Adipocyte (in vitro differentiated cells): ENCODE results near the gene NCBP2.
A peak's percentile ranks its signal among the peaks of the same experiment; 100 is the strongest.
"Not testable (repeated sequence)": the region's sequence is repeated elsewhere in the genome, so short reads cannot be mapped to it uniquely, and the experiment has no call there.

Source experiments
- DNase-seq: peaks from one replicate; pipeline ENCODE4 v3.0.0-alpha.2; 2015; ENCODE audit warnings: low read depth
- H3K27me3 ChIP-seq: replicated peaks from 2 replicates; pipeline ENCODE4 v1.7.0; 2013; ENCODE audit warnings: mild to moderate bottlenecking, low read length, moderate library complexity; ENCODE audit not compliant: control insufficient read depth, insufficient read depth
- H3K36me3 ChIP-seq: 2 replicates; pipeline ENCODE4 v1.7.0; 2013; ENCODE audit warnings: low read length, mild to moderate bottlenecking, moderate library complexity; ENCODE audit not compliant: control insufficient read depth, insufficient read depth, severe bottlenecking
- H3K4me1 ChIP-seq: 2 replicates; pipeline ENCODE4 v1.7.0; 2013; ENCODE audit warnings: mild to moderate bottlenecking, low read length, moderate library complexity; ENCODE audit not compliant: control insufficient read depth, insufficient read depth
- H3K4me3 ChIP-seq: 2 replicates; pipeline ENCODE4 v1.7.0; 2013; ENCODE audit warnings: mild to moderate bottlenecking, low read length, moderate library complexity
- H3K9ac ChIP-seq: 2 replicates; pipeline ENCODE4 v1.7.0; 2013; ENCODE audit warnings: mild to moderate bottlenecking, low read length, moderate library complexity
- H3K9me3 ChIP-seq: 2 replicates; pipeline ENCODE4 v1.7.0; 2013; ENCODE audit warnings: mild to moderate bottlenecking, low read length, moderate library complexity; ENCODE audit not compliant: control insufficient read depth

The NCBP2 gene

GRCh38 chr3:196948442-196949284 is 6.3 kb upstream of the NCBP2 start:
- Histone ChIP-seq H3K27me3 (no peaks in the 10 kb centered on the region), H3K36me3 (peaks cover 7% of the 10 kb centered on the region), H3K9me3 (no peaks in the 10 kb centered on the region), H3K4me1 (peaks cover 3% of the 10 kb centered on the region), H3K9ac (no peak overlapping the region), H3K4me3 (no peak overlapping the region)
- DNase-seq: no peak

GRCh38 chr3:196947860-196948441 is 5.6 kb upstream of the NCBP2 start:
- no peak overlapping the region for H3K4me3 ChIP-seq
- H3K9me3 ChIP-seq: no peaks in the 10 kb centered on the region
- no peaks in the 10 kb centered on the region for H3K27me3 ChIP-seq
- H3K36me3 ChIP-seq: peaks cover 7% of the 10 kb centered on the region
- DNase-seq: no peak
- peaks cover 8% of the 10 kb centered on the region for H3K4me1 ChIP-seq
- H3K9ac ChIP-seq: no peak overlapping the region

- Histone ChIP-seq H3K36me3 (peaks cover 7% of the 10 kb centered on the region), H3K27me3 (no peaks in the 10 kb centered on the region), H3K9me3 (no peaks in the 10 kb centered on the region), H3K9ac (no peak overlapping the region), H3K4me1 (peaks cover 8% of the 10 kb centered on the region), H3K4me3 (no peak overlapping the region)
- DNase-seq: no peak
Measured at GRCh38 chr3:196947136-196947859, 5.0 kb upstream of the NCBP2 start.

GRCh38 chr3:196944037-196944790 is 1.9 kb upstream of the NCBP2 start:
- Histone ChIP-seq H3K4me1 (peaks cover 15% of the 10 kb centered on the region), H3K9ac (peak overlapping the region; percentile 97), H3K4me3 (peak overlapping the region; percentile 96)
- H3K9me3 ChIP-seq, DNase-seq, H3K36me3 ChIP-seq, H3K27me3 ChIP-seq: not testable (repeated sequence)

- Histone ChIP-seq H3K9me3 (no peaks in the 10 kb centered on the region), H3K4me3 (peak overlapping the region; percentile 96), H3K9ac (peak overlapping the region; percentile 97), H3K27me3 (no peaks in the 10 kb centered on the region), H3K4me1 (peaks cover 28% of the 10 kb centered on the region), H3K36me3 (peaks cover 20% of the 10 kb centered on the region)
- peak; percentile 38 for DNase-seq
Measured at GRCh38 chr3:196942915-196943277, 568 bp upstream of the NCBP2 start.

GRCh38 chr3:196941729-196942225 is 551 bp downstream of the NCBP2 start:
- peak overlapping the region; percentile 96 for H3K4me3 ChIP-seq
- peaks cover 31% of the 10 kb centered on the region for H3K36me3 ChIP-seq
- H3K27me3 ChIP-seq: no peaks in the 10 kb centered on the region
- H3K9me3 ChIP-seq: no peaks in the 10 kb centered on the region
- peaks cover 30% of the 10 kb centered on the region for H3K4me1 ChIP-seq
- peak; percentile 81 for DNase-seq
- H3K9ac ChIP-seq: peak overlapping the region; percentile 97

GRCh38 chr3:196938576-196938975 is 3.8 kb downstream of the NCBP2 start:
- no peak for DNase-seq
- Histone ChIP-seq H3K9me3 (no peaks in the 10 kb centered on the region), H3K36me3 (peaks cover 61% of the 10 kb centered on the region), H3K9ac (no peak overlapping the region), H3K27me3 (no peaks in the 10 kb centered on the region), H3K4me3 (no peak overlapping the region), H3K4me1 (peaks cover 42% of the 10 kb centered on the region)

- Histone ChIP-seq H3K36me3 (peaks cover 61% of the 10 kb centered on the region), H3K27me3 (no peaks in the 10 kb centered on the region), H3K9me3 (no peaks in the 10 kb centered on the region), H3K4me1 (peaks cover 37% of the 10 kb centered on the region), H3K9ac (peak overlapping the region; percentile 47), H3K4me3 (no peak overlapping the region)
- DNase-seq: no peak
Measured at GRCh38 chr3:196938124-196938523, 4.2 kb downstream of the NCBP2 start.

- H3K27me3 ChIP-seq: no peaks in the 10 kb centered on the region
- peaks cover 73% of the 10 kb centered on the region for H3K36me3 ChIP-seq
- DNase-seq: no peak
- H3K4me1 ChIP-seq: peaks cover 37% of the 10 kb centered on the region
- no peak overlapping the region for H3K4me3 ChIP-seq
- H3K9me3 ChIP-seq: no peaks in the 10 kb centered on the region
- no peak overlapping the region for H3K9ac ChIP-seq
Measured at GRCh38 chr3:196936288-196936687, 6.0 kb downstream of the NCBP2 start.

- H3K9ac ChIP-seq: no peak overlapping the region
- H3K9me3 ChIP-seq: no peaks in the 10 kb centered on the region
- H3K4me3 ChIP-seq: no peak overlapping the region
- H3K4me1 ChIP-seq: peaks cover 15% of the 10 kb centered on the region
- peaks cover 79% of the 10 kb centered on the region for H3K36me3 ChIP-seq
- no peaks in the 10 kb centered on the region for H3K27me3 ChIP-seq
- no peak for DNase-seq
Measured at GRCh38 chr3:196932600-196932999, 9.7 kb downstream of the NCBP2 start.
